ENCODE measurements around the gene FANCI.

FANCI gene

GRCh38 chr15:89305395-89305794, 61.6 kb downstream of the FANCI start:
- no peak for DNase-seq

GRCh38 chr15:89307046-89307587, 63.3 kb downstream of the FANCI start:
- no peak for DNase-seq

DNA sequence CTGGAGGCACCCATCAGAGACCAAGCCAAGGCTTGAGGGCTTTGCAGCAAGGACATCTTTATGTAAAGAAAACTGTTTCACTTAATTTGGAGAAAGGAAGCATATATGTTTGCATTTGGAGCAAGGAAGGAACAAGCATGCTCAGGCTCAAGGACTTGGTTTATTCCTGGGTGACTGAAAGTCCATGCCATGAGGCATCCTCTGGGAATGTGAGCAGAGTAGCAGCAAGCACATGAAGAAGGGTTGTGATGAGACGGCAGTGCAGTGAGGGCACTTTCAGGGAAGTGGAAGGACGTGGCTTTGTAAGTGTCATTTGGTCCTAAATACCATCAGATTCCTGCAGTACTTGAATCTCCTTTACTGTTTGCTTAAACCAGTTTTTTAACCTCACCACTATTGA, 64.0 kb downstream of the FANCI start:
- no peak for DNase-seq

GRCh38 chr15:89308236-89308635, 64.5 kb downstream of the FANCI start:
- DNase-seq: no peak

DNA sequence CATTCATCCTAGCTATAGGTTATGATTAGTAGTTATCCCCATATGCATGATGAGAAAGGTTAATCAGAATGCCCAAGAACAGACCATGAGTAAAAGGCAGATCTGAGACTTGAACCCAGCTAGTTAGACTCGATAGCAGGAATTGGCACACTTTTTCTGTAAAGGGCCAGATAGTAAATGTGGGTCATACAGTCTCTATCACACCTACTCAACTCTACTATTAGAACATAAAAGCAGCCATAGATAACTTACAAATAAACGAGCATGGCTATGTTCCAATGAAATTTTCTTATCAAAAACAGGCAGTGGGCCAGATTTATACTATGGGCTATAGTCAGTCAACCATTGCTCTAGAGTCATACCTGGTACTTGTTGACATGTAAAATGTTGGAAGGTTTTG, 66.2 kb downstream of the FANCI start:
- DNase-seq: no peak

GRCh38 chr15:89315375-89315929, 71.7 kb downstream of the FANCI start:
- DNase-seq: no peak

GRCh38 chr15:89316504-89316903, 72.7 kb downstream of the FANCI start:
- no peak for DNase-seq

GRCh38 chr15:89317186-89317720, 73.5 kb downstream of the FANCI start:
- no peak for DNase-seq

- no peak for DNase-seq
Measured at GRCh38 chr15:89319678-89320077, 75.9 kb downstream of the FANCI start.

DNA sequence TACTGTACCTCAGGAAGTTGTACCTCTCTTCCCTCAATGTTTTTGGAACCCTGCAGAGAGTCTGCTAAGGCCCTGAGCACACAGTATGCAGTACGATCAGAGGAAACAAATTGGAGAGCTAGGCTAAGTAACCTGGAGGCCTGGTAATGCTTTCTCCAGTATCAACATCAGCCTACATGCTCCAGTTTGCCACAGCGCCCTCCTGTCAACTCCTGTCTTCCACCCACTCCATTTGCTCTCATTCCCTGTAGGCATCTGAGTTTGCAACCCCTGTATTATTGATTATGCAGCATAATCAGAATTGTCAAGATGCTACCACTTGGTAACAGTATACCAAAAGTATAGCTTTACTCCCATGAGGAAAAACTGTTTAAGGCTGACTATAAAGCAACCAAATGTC, 76.4 kb downstream of the FANCI start:
- no peak for DNase-seq

DNA sequence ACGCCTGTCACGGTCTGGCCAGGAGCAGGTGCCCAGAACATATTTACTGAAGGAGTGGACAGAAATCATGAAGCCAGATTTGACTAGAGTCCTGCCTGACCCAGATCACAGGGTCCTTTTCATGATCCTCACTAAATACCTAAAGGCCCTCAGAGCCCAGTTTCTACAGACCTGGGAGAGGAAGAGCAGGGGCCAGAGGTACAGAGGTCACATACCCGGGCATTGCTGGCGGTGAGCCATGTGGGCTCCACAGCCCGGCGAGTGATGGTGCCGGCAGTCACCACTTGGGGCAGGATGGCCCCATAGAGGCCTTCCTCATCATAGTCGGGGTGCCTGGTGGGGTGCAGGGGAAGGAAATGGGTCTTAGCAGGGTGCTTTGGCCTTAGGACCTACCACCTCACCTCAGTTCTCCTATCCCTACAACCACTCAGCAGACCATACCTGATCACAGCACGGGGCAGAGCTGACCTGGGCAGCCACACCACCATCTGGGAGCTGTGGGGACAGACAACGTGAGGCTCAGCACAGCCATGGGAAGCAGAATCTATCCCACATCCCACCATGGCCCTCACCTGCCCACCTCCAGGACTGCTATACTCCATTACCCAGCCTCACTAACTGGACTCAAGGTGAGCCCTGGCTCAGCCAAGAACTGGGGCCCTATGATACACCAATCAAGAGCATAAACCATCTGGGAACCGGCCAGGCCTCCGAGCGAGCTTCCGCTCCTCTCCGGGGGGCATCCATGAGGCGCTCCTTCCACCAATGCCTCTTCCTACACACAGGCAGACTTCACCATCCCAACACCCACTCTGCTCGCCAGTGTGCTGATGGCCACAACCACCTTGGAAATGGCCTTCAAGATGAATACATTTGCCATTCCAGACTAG, 78.0 kb downstream of the FANCI start:
- no peak for DNase-seq

DNA sequence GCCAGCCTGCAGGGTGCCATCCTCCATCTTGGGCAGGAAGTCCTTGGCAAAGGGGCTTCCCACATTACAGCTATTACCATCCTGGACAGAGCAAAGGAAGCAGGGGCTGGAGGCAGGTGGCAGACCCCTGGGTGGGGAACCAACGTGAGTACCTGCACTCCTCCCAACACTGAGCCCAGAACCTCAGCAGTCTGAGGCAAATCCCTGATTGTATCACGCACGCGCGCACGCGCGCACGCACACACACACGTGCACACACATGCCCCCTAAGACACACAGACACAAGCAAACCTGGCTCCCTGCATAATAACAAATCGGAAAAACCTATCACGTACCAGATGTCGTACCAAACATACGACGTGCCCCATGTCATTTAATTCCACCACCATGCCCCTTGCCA, 79.0 kb downstream of the FANCI start:
- DNase-seq: no peak

GRCh38 chr15:89323825-89324224, 80.0 kb downstream of the FANCI start:
- DNase-seq: no peak

DNA sequence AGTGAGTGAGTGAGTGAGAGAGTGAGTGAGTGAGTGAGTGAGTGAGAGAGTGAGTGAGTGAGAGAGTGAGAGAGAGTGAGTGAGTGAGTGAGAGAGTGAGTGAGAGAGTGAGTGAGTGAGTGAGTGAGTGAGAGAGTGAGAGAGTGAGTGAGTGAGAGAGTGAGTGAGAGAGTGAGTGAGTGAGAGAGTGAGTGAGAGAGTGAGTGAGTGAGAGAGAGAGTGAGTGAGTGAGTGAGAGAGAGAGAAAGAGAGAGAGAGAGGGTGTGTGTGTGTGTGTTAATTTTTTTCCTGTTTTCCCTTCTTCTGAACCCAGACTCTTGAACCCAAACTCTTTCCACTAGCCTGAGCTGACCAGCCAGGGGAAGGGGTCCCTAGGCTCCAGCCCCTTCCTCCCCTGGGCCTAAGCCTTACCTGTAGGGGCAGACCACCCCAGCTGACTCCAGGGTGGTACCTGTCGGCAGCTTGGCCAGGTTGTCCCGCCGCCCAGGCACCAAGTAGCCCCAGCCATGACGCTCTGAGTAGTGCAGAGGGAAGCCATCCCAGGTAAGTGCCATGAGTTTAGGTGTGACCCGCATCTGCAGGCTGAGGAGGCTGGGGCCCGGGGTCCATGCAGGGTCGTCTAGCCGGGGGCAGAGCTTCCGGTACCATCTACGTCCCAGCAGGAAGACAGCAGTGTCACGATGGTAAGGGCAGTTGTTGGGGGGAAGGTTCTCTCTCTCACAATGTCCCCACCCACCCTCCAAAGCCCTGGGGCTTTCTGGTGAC, 81.4 kb downstream of the FANCI start:
- no peak for DNase-seq

DNA sequence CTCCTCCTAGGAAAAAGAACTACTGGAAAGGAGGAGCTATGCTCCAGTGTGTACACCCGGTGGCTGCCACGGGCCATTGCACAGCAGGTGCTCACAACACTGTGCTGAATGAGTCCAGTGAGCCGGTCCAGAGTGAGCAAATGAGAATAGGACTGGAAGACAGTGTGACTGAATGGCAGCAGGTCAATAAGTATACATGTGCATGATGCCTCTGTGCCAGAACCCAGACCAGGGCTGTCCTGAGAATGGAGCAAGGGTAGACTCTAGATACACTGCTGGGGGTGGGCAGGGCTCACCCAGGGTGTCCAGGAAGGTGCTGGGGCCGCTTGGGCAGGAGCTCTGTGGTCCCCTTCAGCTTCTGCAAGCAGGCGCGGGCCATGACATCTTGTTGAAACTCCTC, 82.5 kb downstream of the FANCI start:
- DNase-seq: no peak

GRCh38 chr15:89327113-89327512, 83.3 kb downstream of the FANCI start:
- no peak for DNase-seq

DNA sequence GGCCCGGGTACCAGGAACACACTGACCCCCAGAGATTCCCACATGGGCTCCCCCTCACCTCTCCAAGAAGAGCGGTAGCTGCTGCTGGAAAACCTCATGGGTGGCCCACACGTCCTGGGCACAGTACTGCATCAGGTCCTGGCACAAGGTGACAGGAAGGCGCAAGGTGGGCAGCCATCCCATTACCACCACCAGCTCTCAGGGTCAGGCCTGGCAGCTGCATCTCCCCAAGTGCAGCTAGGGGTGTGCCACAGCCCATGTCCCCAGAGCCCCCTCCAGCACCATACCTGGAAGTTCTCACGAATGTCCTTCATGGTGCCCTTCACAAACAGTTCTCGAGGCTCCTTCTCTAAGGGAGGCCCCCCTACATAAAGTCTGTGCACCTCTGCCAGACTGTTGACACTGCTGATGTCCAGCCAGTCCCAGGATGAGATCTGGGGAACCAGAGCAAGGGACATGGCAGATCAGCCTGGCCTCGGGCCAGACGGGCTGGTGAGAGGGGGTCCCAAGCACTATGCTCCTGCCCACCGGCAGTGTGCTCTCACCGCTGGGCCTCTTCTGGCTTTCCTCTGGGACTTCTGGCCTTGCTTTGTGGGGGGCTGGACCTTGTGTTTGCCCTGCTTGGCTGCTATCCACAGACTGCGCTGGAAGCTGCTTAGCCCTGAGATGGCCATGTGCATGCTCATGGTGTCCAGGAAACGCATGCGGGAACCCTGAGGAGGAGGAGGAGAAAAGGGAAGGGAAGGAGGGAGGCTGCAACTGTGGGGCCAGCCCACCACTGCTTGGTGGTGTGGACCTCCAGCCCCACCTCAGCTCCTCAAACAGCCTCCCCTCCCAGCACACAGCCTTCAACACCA, 84.8 kb downstream of the FANCI start:
- DNase-seq: peak in 10 of 56 donors; percentile 16 to 40 (median 24)

DNA sequence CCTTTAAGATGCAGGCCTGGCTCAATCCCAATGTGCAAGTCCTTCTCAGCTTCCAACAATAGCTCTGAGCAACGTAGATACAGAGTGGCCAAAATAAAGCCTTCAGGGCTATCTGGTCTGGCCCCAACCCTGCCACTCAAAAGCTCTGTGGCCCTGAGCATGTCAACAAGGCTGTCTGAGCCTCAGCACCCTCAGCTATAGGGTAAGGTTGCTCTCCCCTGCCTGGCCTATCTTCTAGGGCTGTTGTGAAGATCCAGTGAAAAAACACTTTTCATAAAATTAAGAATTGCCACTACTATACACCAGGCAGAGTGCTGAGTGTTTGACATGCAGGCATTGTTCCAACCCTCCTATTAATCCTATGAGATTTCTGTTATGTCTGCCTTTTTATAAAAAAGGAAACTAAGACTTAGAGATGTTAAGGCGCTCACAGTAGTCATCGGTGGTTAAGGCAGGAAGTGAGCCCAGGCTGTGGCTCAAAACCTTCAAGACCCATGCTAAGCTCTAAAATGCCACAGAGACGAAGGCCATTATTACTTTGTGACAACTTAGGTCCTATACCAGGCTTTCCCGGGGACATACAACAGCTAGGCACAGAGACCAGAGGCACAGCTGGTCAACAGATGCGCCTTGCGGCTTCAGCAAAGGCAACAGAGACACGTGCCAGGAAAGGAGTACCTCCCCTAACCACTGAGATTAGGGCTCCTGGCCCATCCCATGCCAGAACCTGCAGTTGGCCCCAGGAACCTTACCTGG, 85.7 kb downstream of the FANCI start:
- no peak for DNase-seq

GRCh38 chr15:89330119-89330518, 86.3 kb downstream of the FANCI start:
- DNase-seq: no peak
